Adipose tissue (tissue), 3 donors: ENCODE data around the gene NEDD4L. TPM values are rescaled to one million over a fixed set of nuclear protein-coding genes. Genes with fewer than 3 reads are reported as not detected.

Source experiments
- H3K27ac ChIP-seq: one replicate; pipeline ENCODE4 v1.5.1; 2013; ENCODE audit warnings: low read depth, low read length
- whole genome bisulfite sequencing, 3 donors: extraction: QIAGEN DNeasy Blood & Tissue Kit; methylation state at CpG; one replicate each; pipeline ENCODE4 v1.1.7; 2013; 5-methylcytosine and 5-hydroxymethylcytosine counted together
- polyA plus RNA-seq, 3 donors: library from polyadenylated mRNA; stranded (reverse); fragments of 200-250 nt; gene quantifications; one replicate each; pipeline ENCODE4 v1.2.3, GENCODE V29; 2013
- donor health status: healthy with polysubstance abuse.
- donor health status: Bipolar disorder and iron deficiency.
- donor health status: healthy.

NEDD4L gene
- polyA plus RNA-seq, 3 donors: 12.7 to 77.3 (median 23.7) TPM

DNA sequence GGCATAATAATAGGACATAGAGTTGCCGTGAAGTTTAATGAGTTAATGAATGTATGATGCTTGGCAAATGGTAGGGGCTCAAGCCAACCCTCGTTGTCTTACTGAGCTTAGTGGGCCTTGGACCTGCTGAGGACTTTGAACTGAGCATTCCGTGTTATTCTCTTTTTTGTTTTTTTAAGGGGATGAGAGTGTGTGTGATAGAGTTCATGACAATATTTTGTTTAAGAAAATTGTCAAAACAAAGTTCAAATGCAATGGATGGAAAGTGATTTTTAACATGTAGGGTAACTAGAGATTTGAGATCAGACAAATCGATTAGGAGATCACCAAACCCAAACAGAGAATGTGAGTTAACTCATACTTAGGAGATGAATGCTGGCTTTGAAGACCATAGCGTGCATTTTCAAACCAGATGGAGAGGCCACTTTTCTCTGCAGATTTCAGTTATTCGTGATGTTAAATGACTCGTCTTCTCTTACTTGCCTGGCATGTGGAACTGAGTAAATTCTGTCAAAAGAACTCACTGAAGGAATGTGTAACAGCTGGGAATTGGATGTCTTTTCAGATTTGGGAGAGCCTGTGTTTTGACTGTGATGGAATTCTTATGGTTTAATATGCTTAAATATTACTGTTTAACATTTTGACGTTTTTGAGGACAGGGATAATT is 88.7 kb downstream of the NEDD4L start:
- 56 to 68% (median 66%) methylated on average over 8 of the region's 8 CpGs for WGBS, 3 donors
- no peak overlapping the region for H3K27ac ChIP-seq

DNA sequence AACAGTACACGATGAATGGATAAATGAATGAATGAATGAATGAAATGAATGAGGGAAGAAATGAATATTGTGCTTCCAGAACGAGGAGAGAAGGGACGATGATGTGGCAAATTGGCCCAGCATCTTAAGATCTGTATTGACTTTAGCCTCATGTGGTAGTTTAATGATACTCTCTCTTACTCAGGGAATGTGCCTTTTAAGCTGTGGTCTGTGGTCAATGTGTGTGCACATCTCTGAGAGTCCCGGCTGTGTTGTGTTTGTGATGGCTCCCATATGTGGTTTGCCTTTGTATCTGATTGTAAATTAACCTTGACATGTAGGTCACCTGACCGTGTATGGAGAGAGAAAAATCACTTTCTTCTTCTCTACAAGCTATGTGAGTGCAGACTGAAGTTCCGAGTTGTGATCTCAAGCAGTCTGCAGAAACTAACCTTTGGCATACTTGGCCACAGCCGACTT is 91.2 kb downstream of the NEDD4L start:
- 47 to 59% (median 53%) methylated on average over 7 of the region's 7 CpGs for WGBS, 3 donors
- no peak overlapping the region for H3K27ac ChIP-seq

DNA sequence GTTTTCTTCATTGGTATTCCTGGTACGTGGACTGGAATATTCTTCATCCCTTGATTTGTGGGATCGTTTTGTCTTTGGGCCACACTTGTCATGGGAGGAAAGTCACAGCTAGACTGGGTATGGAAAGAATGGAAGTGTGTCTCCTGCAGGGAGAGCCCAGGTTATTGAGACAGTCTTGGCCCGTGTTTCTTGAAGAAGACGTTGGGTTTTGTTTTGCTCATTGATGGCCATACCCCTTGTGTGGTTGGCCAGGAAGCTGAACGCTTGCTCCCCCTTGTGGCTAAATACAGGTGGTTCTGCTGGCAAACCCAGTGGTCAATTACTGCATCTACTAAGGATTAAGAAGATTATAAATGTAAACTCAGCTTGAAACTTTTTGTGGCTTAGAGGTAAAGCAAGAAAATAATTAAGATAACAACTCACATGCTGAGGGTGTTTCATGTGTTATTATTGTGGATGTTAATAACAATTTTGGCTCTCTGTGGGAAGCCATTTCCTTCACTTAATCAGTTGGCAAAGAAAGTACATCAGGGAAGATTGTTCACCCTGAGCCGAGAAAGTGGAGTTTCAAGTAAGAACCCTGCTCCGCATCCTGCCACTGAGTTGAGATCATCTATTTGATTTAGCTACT is 91.8 kb downstream of the NEDD4L start:
- H3K27ac ChIP-seq: no peak overlapping the region
- 39 to 43% (median 42%) methylated on average over 7 of the region's 7 CpGs for WGBS, 3 donors

DNA sequence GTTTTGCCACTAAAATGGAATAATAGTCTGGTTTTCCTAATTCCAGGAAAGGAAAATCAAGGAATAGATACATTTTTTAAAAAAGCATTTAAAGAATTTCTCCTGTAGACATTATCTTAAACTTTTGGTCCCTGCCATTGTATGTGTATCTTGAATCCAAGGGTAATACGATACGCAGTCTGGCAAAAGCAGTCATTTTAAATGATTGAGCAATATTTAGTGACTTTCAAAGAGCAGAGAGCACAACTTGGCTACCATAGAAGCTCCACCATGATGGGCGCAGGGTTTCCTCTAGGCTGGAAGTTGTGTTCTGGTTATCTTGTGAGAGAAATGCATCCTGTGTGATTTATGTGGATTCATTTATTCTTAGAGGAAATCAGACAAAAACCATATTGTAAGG is 92.9 kb downstream of the NEDD4L start:
- H3K27ac ChIP-seq: no peak overlapping the region
- WGBS, 3 donors: 54 to 74% (median 62%) methylated on average over 3 of the region's 3 CpGs

DNA sequence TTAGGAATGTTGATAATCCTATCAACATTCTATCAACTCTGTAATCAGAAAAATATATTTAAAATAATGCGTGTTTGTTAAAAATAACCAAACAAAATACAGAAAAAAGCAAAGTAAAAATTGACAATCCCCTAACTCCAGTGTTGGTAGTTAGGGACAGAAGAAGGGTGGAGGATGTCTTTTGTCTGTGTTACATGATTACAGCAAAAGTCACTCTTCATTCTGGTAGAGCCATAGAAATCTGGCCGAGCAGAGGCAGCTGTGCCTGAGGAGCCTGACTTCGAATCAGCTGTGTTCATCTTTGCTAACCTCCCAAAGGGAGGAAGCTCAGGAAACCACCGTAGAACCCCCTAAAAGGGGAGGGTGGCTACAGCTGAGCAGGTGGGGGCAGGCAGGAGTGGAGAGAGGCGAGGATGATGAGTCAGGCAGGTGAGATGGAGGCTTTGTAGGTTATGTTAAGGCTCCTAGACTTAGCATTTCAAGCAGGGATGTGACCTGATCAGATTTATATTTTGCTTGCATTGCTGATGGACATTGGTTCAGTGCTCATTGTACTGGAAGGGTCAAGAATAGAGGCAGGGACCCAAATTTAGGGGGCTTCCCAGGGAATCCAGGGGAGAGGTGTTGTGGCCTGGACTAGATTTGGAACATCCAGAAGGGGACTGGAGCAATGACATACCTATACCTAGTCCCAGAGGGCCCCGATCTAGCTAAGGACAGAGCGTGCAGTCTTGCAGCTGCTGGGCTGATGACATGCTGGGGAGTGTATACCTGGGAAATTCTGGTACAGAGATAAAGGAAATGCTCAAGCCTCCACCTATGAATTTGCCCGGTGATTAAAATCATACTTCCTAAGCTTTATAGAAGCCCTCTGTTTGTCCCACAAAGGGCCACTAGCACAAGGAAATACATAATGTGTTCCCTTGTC is 95.7 kb downstream of the NEDD4L start:
- 70 to 77% (median 71%) methylated on average over 8 of the region's 8 CpGs for WGBS, 3 donors
- no peak overlapping the region for H3K27ac ChIP-seq

DNA sequence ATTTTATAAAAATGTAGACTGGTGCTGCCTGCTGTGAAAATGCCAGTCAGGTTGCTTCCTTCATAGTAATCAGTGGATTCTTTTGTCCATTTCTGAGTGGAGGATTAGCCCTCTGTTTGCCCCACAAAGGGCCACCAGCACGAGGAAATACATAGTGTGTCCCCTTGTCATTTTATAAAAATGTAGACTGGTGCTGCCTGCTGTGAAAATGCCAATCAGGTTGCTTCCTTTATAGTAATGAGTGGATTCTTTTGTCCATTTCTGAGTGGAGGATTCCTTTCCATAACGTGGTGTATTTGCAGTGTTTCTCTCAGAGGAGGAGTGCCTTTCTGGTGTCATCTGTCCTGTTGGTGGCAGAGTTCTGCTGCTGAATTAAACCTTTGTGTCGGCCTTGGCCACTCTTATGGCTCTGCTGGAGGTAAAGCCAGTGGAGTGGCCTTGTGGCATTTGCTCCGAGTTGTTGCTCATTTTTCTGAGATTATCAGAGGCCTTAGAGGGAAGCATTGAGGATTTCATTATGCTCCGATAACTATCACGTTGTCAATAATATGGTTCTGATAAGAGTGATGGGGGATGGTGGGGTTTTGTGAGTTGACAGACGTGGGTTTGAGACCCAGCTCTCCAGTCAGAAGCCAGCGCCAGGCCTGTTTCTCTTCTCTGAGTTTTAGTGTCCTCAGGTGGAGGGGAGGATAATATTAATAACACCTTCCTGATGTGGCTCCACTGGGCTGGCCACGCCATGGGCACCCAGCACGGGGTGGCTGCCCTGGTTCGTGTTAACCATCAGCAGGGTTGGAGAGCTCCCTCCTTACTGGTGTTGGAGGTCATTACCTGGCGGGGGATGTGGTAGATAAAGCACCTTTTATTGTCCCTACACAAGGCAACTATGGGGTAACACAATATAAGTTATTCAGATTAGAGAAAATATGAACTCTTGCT is 96.6 kb downstream of the NEDD4L start:
- H3K27ac ChIP-seq: no peak overlapping the region
- WGBS, 3 donors: 59 to 84% (median 79%) methylated on average over 12 of the region's 12 CpGs

DNA sequence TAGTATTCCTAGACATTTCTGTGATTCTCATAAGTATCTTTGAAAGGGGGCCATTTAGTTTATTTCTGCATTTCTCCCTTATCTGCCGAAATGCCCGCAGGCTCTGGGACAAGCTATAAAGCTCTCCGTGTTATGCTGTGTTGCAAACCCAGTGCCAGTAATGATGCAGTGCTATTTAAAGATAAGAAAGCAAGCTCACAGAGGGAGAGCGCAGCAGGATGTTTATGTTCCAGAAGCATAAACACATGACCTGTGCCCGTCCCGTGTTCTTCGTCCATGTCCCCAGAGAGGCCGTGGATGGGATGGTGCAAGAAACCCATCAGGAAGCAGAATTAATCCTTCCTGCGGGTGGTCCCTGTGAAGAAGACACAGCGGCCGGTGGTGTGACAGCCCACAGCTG is 99.4 kb downstream of the NEDD4L start:
- 59 to 70% (median 68%) methylated on average over 11 of the region's 11 CpGs for WGBS, 3 donors
- H3K27ac ChIP-seq: no peak overlapping the region

DNA sequence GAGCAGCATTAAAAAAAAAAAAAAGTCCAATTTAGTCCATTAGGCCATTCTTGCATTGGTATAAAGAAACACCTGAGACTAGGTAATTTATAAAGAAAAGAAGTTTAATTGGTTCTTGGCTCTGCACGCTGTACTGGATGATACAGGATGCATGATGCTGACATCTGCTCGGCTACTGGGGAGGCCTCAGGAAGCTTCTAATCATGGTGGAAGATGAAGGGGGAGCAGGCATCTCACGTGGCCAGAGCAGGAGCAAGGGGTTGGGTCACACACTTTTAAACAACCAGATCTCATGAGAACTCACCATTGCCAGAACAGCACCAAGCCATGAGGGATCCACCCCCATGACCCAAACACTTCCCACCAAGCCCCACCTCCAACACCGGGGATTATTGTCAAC is 100.1 kb downstream of the NEDD4L start:
- no peak overlapping the region for H3K27ac ChIP-seq
- 85 to 91% (median 89%) methylated on average over 4 of the region's 4 CpGs for WGBS, 3 donors

DNA sequence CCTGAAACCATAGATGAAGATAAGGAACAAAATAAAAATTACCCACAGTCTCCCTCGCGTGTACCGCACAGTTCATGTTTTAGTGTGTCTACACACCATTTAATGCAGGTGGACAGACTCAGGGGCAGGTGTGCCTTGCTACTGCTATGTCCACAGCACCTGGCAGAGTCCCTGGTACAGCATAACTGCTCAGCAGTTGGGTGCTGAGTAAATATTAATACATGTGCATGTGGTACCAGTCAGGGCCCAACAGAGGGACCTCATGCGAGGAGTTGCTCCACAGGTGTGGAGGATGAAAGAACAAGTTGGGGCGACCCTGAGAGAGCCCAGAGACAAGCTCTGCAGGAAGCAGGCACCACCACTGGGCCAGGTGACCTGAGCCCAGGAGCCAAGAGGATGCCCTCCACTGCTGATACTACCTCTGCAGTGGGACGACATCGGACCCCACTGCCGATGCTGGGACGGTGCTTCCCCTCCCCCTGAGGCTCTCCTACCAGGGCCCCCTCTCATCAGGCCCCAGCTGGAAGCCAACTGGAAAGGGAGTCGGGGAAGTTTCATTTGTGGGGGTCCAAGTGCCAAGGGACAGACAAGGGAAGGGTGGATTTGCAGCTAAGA is 100.8 kb downstream of the NEDD4L start:
- H3K27ac ChIP-seq: no peak overlapping the region
- WGBS, 3 donors: 70 to 91% (median 86%) methylated on average over 10 of the region's 10 CpGs

DNA sequence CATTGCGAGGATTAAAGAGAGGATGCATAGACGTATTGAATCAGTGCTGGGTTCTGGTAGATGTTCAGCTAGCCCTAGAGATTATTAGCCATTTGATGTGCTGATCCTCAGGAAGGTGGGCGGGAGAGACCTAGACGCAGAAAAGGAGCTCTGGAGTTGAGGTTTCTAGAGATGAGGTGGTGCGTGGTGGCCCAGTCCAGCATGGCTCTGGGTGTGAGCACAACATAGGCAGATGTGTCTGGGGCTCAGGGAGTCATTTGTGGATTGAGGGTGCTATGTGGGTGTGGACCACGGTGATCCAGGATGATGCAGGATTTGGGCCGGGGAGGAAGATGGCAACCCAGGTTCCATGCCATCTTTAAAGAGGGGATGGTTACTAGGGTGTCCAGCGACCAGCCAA is 102.1 kb downstream of the NEDD4L start:
- WGBS, 3 donors: 93 to 94% (median 93%) methylated on average over 8 of the region's 8 CpGs
- no peak overlapping the region for H3K27ac ChIP-seq

DNA sequence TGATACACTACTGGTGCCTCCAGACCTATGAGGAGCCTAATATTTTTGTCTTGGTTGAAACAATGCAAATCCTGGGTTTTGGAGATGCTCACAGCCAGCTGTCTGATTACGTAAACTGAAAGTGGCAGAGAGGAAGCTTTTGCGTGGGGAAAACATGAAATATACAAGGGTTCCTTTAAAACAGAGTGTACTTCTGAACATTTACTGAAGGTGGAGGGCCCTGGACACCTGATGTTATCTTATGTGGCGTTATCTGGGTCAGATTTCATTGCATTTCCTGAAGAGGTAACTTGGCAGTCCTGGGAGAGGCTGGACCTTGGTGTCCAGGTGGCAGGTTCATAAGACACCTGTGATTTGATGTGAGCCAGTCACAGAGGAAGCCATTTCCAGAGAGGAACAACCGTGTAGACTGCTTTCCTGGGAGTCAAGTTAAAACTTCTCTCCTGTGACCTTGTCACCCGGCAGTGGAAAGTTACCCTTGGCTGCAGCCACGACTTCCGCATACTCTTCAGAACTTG is 105.0 kb downstream of the NEDD4L start:
- 41 to 77% (median 75%) methylated on average over 7 of the region's 7 CpGs for WGBS, 3 donors
- no peak overlapping the region for H3K27ac ChIP-seq

DNA sequence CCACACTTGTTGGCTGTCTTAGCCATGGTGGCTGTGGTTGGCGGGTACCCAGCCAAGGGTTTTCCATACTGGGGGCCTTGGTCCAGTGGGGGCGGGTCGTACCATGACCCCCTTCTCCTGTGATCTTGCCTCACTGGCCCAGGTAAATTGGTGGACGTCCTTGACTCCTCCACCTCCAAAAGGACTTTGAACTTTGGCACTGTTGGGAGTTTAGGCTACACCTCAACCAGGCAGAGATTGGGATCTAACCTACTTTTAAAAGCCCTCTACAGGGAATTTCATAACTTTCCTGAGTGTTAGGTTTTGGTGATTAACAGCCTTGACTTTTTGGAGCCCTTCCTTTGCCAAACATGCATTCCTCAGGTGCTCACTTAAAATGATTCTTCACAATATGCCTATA is 106.7 kb downstream of the NEDD4L start:
- 71 to 94% (median 90%) methylated on average over 4 of the region's 4 CpGs for WGBS, 3 donors
- no peak overlapping the region for H3K27ac ChIP-seq

DNA sequence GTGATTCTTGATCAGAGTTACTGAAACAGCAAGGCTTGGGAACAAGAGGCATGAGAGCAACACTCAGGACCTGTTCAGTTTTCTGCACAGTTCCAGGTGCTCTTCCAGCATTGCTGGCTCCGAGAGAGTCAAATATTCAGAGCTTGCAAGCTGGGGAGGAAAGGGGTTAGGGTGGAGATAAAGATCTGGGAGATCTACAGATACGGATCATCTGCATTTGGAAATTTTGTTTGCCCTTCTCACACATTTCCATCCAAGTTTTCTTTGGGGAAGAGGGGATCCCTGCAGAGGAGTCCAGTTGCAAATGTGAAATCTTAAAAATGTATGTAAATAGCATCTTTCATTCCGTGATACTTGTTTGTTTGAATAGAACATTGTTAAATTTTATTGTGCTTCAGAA is 108.2 kb downstream of the NEDD4L start:
- H3K27ac ChIP-seq: no peak overlapping the region
- WGBS, 3 donors: 84 to 91% (median 87%) methylated on average over 3 of the region's 3 CpGs

DNA sequence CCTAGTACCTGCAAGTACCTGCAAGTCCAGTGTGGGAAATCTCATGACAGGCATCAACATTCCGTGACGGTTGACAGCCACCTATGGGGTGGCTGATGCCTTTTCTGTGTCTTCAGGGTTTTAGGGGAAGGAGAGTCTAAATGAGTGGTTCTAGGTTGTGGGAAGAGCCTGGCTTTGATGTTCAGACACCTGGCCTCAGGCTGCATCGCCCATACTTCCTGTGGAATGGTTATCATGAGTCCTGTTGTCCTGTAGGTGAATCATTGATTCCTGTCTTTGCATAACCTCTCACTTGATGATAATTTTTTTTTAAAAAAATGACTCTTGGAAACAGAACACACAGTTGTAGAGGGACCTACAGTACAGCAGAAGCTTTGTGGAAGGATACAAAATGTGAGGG is 108.9 kb downstream of the NEDD4L start:
- H3K27ac ChIP-seq: no peak overlapping the region
- WGBS, 3 donors: 91 to 97% (median 95%) methylated on average over 3 of the region's 3 CpGs

DNA sequence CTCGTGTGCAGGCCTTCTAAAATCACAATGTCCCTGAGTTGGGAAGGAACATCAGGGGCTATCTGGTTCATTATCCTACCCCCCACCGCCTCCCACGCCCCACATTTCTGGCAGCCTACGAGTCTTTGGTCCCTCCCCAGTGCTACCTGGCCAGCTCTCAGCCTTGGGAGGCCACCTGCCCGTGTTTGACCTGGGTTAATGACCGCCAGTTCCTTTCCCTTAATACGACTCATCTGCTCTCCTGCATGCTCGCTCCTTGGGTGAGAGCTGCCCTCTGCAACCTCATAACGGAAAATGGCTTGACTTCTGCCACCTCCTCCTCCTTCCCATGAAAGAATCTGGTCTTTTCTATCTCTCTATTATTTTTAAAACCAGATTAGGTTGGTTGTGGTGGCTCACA is 112.5 kb downstream of the NEDD4L start:
- H3K27ac ChIP-seq: no peak overlapping the region
- 79 to 88% (median 87%) methylated on average over 9 of the region's 9 CpGs for WGBS, 3 donors

DNA sequence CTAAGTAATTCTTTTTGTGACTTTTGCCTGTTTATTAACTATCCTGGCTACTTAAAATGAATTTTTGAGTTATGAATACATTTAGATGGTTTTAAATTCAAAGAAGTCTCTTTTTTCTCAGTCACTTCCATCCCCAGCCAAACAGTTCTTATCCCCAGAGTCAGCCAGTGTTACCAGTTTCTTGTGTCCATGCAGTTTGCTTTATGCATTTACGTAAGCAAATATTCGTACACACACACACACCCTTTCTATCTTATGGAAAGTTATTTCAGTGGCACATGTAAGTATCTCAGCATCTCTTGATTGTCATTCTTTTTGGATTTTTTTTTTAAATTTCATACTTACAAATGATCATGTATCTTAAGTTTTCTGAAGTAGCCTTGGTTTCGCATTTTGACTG is 113.2 kb downstream of the NEDD4L start:
- H3K27ac ChIP-seq: no peak overlapping the region

DNA sequence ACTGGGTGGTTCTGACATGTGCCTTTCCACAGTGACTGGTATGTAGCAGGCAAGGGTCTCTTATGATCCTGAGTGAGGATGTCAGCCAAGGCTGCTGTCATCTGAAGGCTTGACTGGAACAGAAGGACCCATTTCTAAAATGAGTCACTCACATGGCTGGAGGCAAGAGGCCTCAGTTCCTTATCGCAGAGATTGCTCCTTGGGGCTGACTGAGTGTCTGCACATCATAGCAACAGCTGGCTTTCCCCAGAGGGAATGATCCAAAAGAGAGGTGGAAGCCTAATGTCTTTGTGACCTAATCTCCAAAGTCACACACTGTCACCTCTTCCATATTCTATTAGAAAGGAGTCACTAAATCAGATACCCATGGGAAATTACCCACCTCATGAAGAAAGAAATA is 114.0 kb downstream of the NEDD4L start:
- 92 to 100% (median 98%) methylated on average over 1 of the region's 1 CpG for WGBS, 3 donors
- no peak overlapping the region for H3K27ac ChIP-seq

More for the DNA sequence above, 113.2 kb downstream of the NEDD4L start:
- WGBS, 3 donors: 89 to 94% (median 92%) methylated on average over 3 of the region's 3 CpGs

DNA sequence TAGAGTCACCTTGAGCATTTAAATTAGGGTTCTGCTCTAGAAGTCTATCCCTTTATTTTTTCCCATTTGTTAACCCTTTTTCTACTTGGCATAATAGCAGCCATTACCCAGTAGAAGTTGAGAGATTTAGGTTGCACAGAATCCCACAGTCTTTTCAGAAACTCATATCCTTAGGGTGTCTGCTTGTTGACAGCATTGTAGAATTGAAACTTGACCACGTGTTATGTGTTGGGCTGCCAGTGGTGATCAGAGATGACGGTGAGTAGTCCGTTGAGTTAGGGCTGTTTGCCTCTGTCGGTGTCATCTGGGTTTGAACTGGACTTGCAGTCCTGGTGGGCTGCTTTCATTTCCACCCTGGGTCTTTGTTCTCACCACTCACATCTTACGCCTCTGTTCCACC is 114.4 kb downstream of the NEDD4L start:
- WGBS, 3 donors: 91 to 92% (median 92%) methylated on average over 5 of the region's 5 CpGs
- no peak overlapping the region for H3K27ac ChIP-seq
